Measurements from ENCODE around the gene CXCR4. TPM values are rescaled to one million over a fixed set of nuclear protein-coding genes. Genes with fewer than 3 reads are reported as not detected.

The CXCR4 gene
- polyA plus RNA-seq, 4 donors = 4.5 to 24.8 (median 8.5) TPM

DNA sequence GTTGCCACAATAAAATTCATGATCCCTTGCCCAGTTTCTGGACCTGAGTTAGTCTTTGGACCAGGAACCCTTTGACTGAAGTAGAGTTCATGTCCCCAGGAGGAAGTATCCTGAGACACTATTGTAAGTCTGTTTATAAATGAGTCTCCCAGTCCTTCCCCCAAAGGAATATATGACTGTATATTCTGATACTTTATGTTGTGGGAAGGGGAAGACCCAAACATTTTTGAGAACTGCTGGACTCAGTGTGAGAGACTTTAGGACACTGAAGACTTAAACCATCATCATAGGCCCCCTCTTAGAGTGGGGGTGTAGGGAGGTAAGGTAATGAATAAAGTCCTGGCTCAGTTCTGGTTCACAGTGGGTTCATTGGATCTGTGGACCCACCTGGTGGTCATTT is 28.6 kb upstream of the CXCR4 start:
- Histone ChIP-seq H3K27ac (ENCODE audit: low read depth in 1 of 3, low read length in 2 of 3) (no peak overlapping the region), H3K36me3 (ENCODE audit: control insufficient read depth in 3 of 3, insufficient read depth in 2 of 3, low read depth in 1 of 3, low read length in 3 of 3) (no peaks in the 10 kb centered on the region), H3K4me3 (ENCODE audit: low read depth in 1 of 3, low read length in 3 of 3) (no peak overlapping the region), H3K4me1 (ENCODE audit: control insufficient read depth in 3 of 3, insufficient read depth in 2 of 3, low read depth in 1 of 3, low read length in 2 of 3) (no peaks in the 10 kb centered on the region), H3K27me3 (ENCODE audit: control insufficient read depth in 3 of 3, insufficient read depth in 3 of 3, low read length in 3 of 3) (peaks cover 0 to 10% (median 0%) of the 10 kb centered on the region in 3 donors), H3K9me3 (ENCODE audit: control insufficient read depth in 2 of 2, insufficient read depth in 1 of 2, low read depth in 1 of 2, low read length in 1 of 2) (no peaks in the 10 kb centered on the region)
- FAIRE-seq (no peak), DNase-seq (no peak)

DNA sequence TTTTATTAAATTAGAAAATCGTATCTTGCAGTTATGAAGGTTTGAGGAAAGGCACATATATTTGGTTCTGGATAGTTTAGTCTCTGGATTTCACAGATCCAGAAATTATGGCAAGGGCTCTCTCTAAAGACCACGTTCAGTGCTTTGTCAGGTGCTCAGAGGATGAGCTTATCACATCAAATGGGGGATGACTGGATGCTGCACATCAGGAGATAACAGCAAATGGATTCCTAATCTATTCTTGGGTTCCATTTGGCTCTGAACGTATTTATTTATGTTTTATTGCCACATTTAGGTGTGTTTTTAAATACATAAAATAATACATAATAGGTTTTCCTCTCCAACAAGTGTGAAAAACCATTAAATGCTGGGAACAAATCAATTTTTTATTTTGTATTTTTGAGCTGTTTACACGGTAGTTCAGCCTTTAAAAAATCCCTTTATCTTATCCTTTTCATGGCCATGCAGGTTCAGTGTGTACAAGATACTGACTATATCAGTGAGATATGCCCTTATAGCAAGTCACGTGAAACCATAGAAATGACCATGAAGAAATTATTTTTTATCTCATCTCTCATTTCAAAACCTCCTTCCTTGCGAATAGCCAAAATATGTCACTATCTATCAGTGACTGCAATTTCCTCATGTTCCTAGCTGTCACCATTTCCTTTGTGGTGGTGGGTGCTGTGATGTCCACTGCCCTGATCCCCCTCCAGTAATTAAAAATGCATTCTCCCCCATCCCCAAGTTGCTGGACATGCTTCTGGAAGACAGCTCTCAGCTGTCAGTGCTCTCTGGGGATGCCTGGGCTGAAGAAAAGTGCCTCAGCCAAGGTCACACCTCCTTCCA is 25.9 kb upstream of the CXCR4 start:
- no peaks in the 10 kb centered on the region for H3K36me3 ChIP-seq (ENCODE audit: control insufficient read depth in 3 of 3, insufficient read depth in 2 of 3, low read depth in 1 of 3, low read length in 3 of 3)
- DNase-seq (no peak), FAIRE-seq (no peak)
- 54 to 74% (median 66%) methylated on average over 6 of the region's 6 CpGs for WGBS, 3 donors
- no peaks in the 10 kb centered on the region for H3K9me3 ChIP-seq (ENCODE audit: control insufficient read depth in 2 of 2, insufficient read depth in 1 of 2, low read depth in 1 of 2, low read length in 1 of 2)
- H3K4me3 ChIP-seq (ENCODE audit: low read depth in 1 of 3, low read length in 3 of 3) = no peak overlapping the region
- no peak overlapping the region for H3K27ac ChIP-seq (ENCODE audit: low read depth in 1 of 3, low read length in 2 of 3)
- H3K27me3 ChIP-seq (ENCODE audit: control insufficient read depth in 3 of 3, insufficient read depth in 3 of 3, low read length in 3 of 3) = peaks cover 0 to 9% (median 0%) of the 10 kb centered on the region in 3 donors
- H3K4me1 ChIP-seq (ENCODE audit: control insufficient read depth in 3 of 3, insufficient read depth in 2 of 3, low read depth in 1 of 3, low read length in 2 of 3) = no peaks in the 10 kb centered on the region

DNA sequence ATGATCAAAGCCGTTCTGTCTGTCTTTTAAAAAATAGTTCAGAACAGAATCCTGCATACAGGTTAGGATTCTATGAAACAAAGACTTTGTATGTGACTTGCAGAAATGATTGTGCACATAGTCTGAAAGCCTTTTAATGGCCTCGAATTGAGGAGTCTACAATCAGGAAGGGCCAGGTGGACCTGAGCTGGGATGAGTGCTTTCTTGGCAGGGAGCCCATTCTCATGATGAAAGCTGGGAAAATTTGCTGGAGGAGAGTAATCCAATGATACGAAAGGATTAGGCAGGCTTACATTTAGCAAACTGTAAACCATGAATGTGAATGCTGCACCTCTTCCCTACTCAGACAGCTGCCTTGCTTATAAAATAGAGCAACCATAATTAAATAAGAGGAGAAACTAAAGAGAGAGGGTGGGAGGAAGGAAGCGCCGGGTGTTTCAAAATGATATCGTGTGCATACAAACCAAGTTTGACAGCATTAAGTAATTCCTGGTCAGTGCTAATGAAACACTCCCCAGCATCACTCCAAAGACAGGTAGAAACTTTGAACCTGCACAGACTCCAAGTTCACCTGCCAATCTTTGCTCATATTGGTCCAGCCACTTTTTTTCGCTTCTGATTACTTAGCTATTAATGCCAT is 23.7 kb upstream of the CXCR4 start:
- DNase-seq (no peak), FAIRE-seq (no peak)
- WGBS, 3 donors = 40 to 50% (median 41%) methylated on average over 7 of the region's 7 CpGs
- H3K27ac ChIP-seq (ENCODE audit: low read depth in 1 of 3, low read length in 2 of 3) = no peak overlapping the region
- no peaks in the 10 kb centered on the region for H3K9me3 ChIP-seq (ENCODE audit: control insufficient read depth in 2 of 2, insufficient read depth in 1 of 2, low read depth in 1 of 2, low read length in 1 of 2)
- no peak overlapping the region for H3K4me3 ChIP-seq (ENCODE audit: low read depth in 1 of 3, low read length in 3 of 3)
- no peaks in the 10 kb centered on the region for H3K4me1 ChIP-seq (ENCODE audit: control insufficient read depth in 3 of 3, insufficient read depth in 2 of 3, low read depth in 1 of 3, low read length in 2 of 3)
- peaks cover 0 to 5% (median 0%) of the 10 kb centered on the region in 3 donors for H3K27me3 ChIP-seq (ENCODE audit: control insufficient read depth in 3 of 3, insufficient read depth in 3 of 3, low read length in 3 of 3)
- no peaks in the 10 kb centered on the region for H3K36me3 ChIP-seq (ENCODE audit: control insufficient read depth in 3 of 3, insufficient read depth in 2 of 3, low read depth in 1 of 3, low read length in 3 of 3)

DNA sequence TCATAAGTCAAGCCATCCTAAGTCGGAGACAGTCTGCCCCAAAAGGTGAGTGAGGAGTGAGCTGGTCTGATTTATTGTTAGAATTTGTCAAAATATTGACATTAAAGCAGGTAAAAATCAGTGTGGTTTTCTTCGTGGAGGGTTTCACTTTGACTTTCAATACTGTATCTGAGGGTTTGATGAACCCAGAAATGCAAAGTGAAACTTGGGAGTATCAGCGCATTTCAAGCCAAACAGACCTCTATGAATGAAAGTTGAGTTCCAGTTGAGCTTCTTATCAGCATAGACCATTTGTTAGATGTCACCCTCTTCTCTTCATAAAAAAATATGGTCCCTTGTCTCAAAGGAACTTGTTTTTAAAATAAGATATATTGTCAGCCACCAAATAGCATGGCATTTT is 21.7 kb upstream of the CXCR4 start:
- H3K9me3 ChIP-seq (ENCODE audit: control insufficient read depth in 2 of 2, insufficient read depth in 1 of 2, low read depth in 1 of 2, low read length in 1 of 2) = no peaks in the 10 kb centered on the region
- no peak for FAIRE-seq
- no peak overlapping the region for H3K27ac ChIP-seq (ENCODE audit: low read depth in 1 of 3, low read length in 2 of 3)
- no peaks in the 10 kb centered on the region for H3K4me1 ChIP-seq (ENCODE audit: control insufficient read depth in 3 of 3, insufficient read depth in 2 of 3, low read depth in 1 of 3, low read length in 2 of 3)
- H3K36me3 ChIP-seq (ENCODE audit: control insufficient read depth in 3 of 3, insufficient read depth in 2 of 3, low read depth in 1 of 3, low read length in 3 of 3) = no peaks in the 10 kb centered on the region
- peaks cover 0 to 5% (median 0%) of the 10 kb centered on the region in 3 donors for H3K27me3 ChIP-seq (ENCODE audit: control insufficient read depth in 3 of 3, insufficient read depth in 3 of 3, low read length in 3 of 3)
- no peak for DNase-seq
- no peak overlapping the region for H3K4me3 ChIP-seq (ENCODE audit: low read depth in 1 of 3, low read length in 3 of 3)
- 49 to 60% (median 55%) methylated on average over 3 of the region's 3 CpGs for WGBS, 3 donors

DNA sequence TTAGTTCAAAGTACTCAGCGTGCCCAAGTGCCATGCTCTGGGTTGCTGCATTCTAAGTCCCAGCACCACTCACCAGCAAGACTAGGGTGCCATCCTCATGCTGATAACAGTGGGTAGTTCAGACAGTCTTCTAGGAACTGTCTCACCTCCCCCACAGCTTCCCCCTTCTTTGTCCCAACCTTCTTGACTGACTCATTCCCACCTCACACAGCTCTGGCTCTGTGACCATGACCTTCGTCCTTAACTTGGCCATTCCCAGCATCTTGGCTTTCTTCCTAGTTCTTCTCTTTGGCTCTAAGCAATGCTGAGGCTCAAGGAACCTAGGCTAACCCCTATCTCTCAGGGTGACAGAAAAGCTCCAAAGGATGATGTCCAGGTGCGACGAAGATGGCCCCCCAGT is 20.0 kb upstream of the CXCR4 start:
- DNase-seq (no peak), FAIRE-seq (no peak)
- no peak overlapping the region for H3K4me3 ChIP-seq (ENCODE audit: low read depth in 1 of 3, low read length in 3 of 3)
- peak overlapping the region in 2 of 3 donors; percentile 8 to 72 for H3K27ac ChIP-seq (ENCODE audit: low read depth in 1 of 3, low read length in 2 of 3)
- WGBS, 3 donors = 75 to 83% (median 82%) methylated on average over 4 of the region's 4 CpGs
- peaks cover 0 to 5% (median 0%) of the 10 kb centered on the region in 3 donors for H3K27me3 ChIP-seq (ENCODE audit: control insufficient read depth in 3 of 3, insufficient read depth in 3 of 3, low read length in 3 of 3)
- no peaks in the 10 kb centered on the region for H3K36me3 ChIP-seq (ENCODE audit: control insufficient read depth in 3 of 3, insufficient read depth in 2 of 3, low read depth in 1 of 3, low read length in 3 of 3)
- no peaks in the 10 kb centered on the region for H3K4me1 ChIP-seq (ENCODE audit: control insufficient read depth in 3 of 3, insufficient read depth in 2 of 3, low read depth in 1 of 3, low read length in 2 of 3)
- no peaks in the 10 kb centered on the region for H3K9me3 ChIP-seq (ENCODE audit: control insufficient read depth in 2 of 2, insufficient read depth in 1 of 2, low read depth in 1 of 2, low read length in 1 of 2)

DNA sequence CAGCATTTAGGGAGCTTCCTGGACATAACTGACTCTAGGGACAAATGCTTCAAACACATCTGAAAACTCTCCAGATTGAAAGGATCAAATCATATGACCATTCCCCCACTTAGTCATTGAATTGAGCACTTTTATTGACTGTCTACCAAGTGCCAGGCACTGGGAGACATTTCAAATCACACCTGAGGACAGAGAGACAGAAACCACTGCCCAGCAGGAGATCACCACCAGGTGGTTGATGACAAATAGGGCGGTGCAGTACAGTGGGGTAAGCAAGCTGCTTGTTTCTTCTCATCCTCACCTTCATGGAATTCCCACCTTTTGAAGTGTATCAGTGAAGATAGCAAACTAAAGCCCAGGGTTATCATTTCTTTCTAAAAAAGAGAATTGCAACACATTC is 19.0 kb upstream of the CXCR4 start:
- WGBS, 3 donors = 56 to 79% (median 66%) methylated on average over 1 of the region's 1 CpG
- no peak for FAIRE-seq
- H3K4me1 ChIP-seq (ENCODE audit: control insufficient read depth in 3 of 3, insufficient read depth in 2 of 3, low read depth in 1 of 3, low read length in 2 of 3) = no peaks in the 10 kb centered on the region
- no peak for DNase-seq
- H3K27ac ChIP-seq (ENCODE audit: low read depth in 1 of 3, low read length in 2 of 3) = peak overlapping the region in 2 of 3 donors; percentile 49 to 72
- no peaks in the 10 kb centered on the region for H3K9me3 ChIP-seq (ENCODE audit: control insufficient read depth in 2 of 2, insufficient read depth in 1 of 2, low read depth in 1 of 2, low read length in 1 of 2)
- no peaks in the 10 kb centered on the region for H3K36me3 ChIP-seq (ENCODE audit: control insufficient read depth in 3 of 3, insufficient read depth in 2 of 3, low read depth in 1 of 3, low read length in 3 of 3)
- H3K4me3 ChIP-seq (ENCODE audit: low read depth in 1 of 3, low read length in 3 of 3) = no peak overlapping the region
- H3K27me3 ChIP-seq (ENCODE audit: control insufficient read depth in 3 of 3, insufficient read depth in 3 of 3, low read length in 3 of 3) = peaks cover 0 to 5% (median 0%) of the 10 kb centered on the region in 3 donors

DNA sequence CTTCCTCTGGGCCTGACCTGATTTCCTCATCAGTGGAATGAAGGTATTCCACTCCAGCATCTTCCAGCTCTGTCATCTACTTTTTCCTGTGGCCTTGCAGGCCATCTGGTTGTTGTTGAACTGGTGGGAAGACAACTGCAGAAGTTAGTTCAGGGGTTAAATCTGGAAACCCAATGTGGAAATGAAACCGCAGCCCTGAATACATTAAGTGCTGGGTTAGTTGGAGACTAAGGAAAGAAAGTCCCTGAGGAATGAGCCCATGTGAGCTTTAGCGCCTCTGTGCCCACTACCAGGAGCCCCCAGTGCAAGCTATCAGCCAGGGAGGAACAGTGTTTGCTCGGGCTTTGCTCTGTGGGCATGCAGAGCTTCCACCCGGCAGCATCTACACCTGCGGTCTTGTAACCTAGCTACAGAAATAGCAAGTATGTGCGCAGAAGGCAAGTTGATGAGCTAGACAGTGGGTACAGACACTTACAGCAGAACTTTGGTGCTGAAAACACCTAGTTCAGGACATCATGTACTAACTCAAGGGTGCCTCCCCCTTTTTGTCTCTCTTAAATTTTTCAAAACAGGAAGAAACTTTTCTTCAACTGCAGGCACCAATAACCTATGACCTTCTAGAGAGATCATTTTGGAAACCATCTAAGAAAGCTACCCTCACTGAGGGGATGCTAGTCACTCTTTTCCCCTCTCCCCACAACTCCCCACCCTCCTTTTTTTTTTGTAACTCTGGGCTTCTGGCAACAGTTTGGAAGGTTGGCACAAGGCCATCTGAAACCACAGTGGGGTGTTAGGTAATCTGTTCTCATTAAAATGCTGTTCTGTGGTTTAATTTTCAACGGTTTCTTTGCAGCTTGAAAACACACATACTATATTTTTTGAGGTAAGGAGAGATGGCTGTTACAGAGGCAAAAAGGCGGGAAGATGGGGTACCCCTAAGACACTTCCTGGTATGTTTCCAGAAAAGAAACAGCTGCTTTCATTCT is 18.3 kb upstream of the CXCR4 start:
- DNase-seq = peak in 1 of 2 donors; percentile 72
- H3K9me3 ChIP-seq (ENCODE audit: control insufficient read depth in 2 of 2, insufficient read depth in 1 of 2, low read depth in 1 of 2, low read length in 1 of 2) = no peaks in the 10 kb centered on the region
- H3K4me3 ChIP-seq (ENCODE audit: low read depth in 1 of 3, low read length in 3 of 3) = no peak overlapping the region
- no peaks in the 10 kb centered on the region for H3K36me3 ChIP-seq (ENCODE audit: control insufficient read depth in 3 of 3, insufficient read depth in 2 of 3, low read depth in 1 of 3, low read length in 3 of 3)
- 62 to 66% (median 63%) methylated on average over 8 of the region's 8 CpGs for WGBS, 3 donors
- no peaks in the 10 kb centered on the region for H3K4me1 ChIP-seq (ENCODE audit: control insufficient read depth in 3 of 3, insufficient read depth in 2 of 3, low read depth in 1 of 3, low read length in 2 of 3)
- no peak for FAIRE-seq
- H3K27ac ChIP-seq (ENCODE audit: low read depth in 1 of 3, low read length in 2 of 3) = peak overlapping the region in 2 of 3 donors; percentile 49 to 86
- peaks cover 0 to 5% (median 0%) of the 10 kb centered on the region in 3 donors for H3K27me3 ChIP-seq (ENCODE audit: control insufficient read depth in 3 of 3, insufficient read depth in 3 of 3, low read length in 3 of 3)

DNA sequence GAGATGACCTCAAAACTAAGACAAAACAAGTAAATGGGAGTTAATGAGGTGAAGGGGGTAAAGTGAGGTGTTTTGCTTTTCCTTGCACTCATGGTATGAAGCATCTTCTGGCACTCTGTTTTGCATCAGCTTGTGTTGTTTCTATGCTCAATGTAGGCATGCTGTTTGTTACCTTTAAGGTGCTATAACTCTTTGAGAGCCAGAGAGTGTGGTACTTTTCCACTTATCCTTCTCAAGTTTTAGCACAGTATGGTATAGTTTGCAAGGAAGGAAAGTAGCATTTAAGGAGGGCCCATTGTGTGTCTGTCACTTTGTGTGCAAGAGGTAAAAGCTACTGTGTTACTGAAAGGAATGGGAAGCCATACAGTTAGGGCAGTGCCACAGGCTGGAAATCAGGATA is 17.5 kb upstream of the CXCR4 start:
- Histone ChIP-seq H3K4me3 (ENCODE audit: low read depth in 1 of 3, low read length in 3 of 3) (no peak overlapping the region), H3K36me3 (ENCODE audit: control insufficient read depth in 3 of 3, insufficient read depth in 2 of 3, low read depth in 1 of 3, low read length in 3 of 3) (no peaks in the 10 kb centered on the region), H3K4me1 (ENCODE audit: control insufficient read depth in 3 of 3, insufficient read depth in 2 of 3, low read depth in 1 of 3, low read length in 2 of 3) (peaks cover 0 to 2% (median 0%) of the 10 kb centered on the region in 3 donors), H3K27ac (ENCODE audit: low read depth in 1 of 3, low read length in 2 of 3) (peak overlapping the region in 2 of 3 donors; percentile 25 to 86), H3K27me3 (ENCODE audit: control insufficient read depth in 3 of 3, insufficient read depth in 3 of 3, low read length in 3 of 3) (peaks cover 0 to 2% (median 0%) of the 10 kb centered on the region in 3 donors), H3K9me3 (ENCODE audit: control insufficient read depth in 2 of 2, insufficient read depth in 1 of 2, low read depth in 1 of 2, low read length in 1 of 2) (no peaks in the 10 kb centered on the region)
- DNase-seq (no peak), FAIRE-seq (no peak)
